GM19455 (cell line): ENCODE measurements around the gene MGAT2.
"Not testable (repeated sequence)": the region's sequence is repeated elsewhere in the genome, so short reads cannot be mapped to it uniquely, and the experiment has no call there.

Experiments used
- ATAC-seq: cut with Tn5 transposase; IDR thresholded peaks from one replicate; pipeline ENCODE4 v1.9.1; 2021; ENCODE audit not compliant: unreplicated experiment

The MGAT2 gene

GRCh38 chr14:49612251-49612650 lies 8.3 kb upstream of the MGAT2 start:
- no peak for ATAC-seq

- ATAC-seq: no peak
Observed at GRCh38 chr14:49612671-49613070, 7.9 kb upstream of the MGAT2 start.

GRCh38 chr14:49614196-49614595 lies 6.4 kb upstream of the MGAT2 start:
- no peak for ATAC-seq

GRCh38 chr14:49615776-49616175 lies 4.8 kb upstream of the MGAT2 start:
- ATAC-seq: no peak

GRCh38 chr14:49617852-49618519 lies 2.6 kb upstream of the MGAT2 start:
- no peak for ATAC-seq

- not testable (repeated sequence) for ATAC-seq
Observed at GRCh38 chr14:49619273-49619672, 1.3 kb upstream of the MGAT2 start.

GRCh38 chr14:49619730-49620129 lies 869 bp upstream of the MGAT2 start:
- no peak for ATAC-seq

- peak; percentile 35 for ATAC-seq
Observed at GRCh38 chr14:49621114-49621881, 699 bp downstream of the MGAT2 start.

GRCh38 chr14:49622022-49622607 lies 1.5 kb downstream of the MGAT2 start:
- ATAC-seq: no peak

- ATAC-seq: no peak
Observed at GRCh38 chr14:49623387-49623786, 2.8 kb downstream of the MGAT2 start.

- ATAC-seq: no peak
Observed at GRCh38 chr14:49623941-49624839, 3.6 kb downstream of the MGAT2 start.

- peak; percentile 82 for ATAC-seq
Observed at GRCh38 chr14:49633640-49634546, 13.3 kb downstream of the MGAT2 start.

GRCh38 chr14:49634547-49635334 lies 14.1 kb downstream of the MGAT2 start, which contains the start of gene DNAAF2:
DNAAF2 (minus strand) TSS chr14:49635244; CDS start chr14:49635149, 95 bp downstream.
- peak; percentile 34 for ATAC-seq

GRCh38 chr14:49636866-49637265 lies 16.3 kb downstream of the MGAT2 start:
- no peak for ATAC-seq

- no peak for ATAC-seq
Observed at GRCh38 chr14:49637534-49638078, 17.0 kb downstream of the MGAT2 start.

- ATAC-seq: no peak
Observed at GRCh38 chr14:49640540-49641417, 20.2 kb downstream of the MGAT2 start.

- no peak for ATAC-seq
Observed at GRCh38 chr14:49641697-49642129, 21.1 kb downstream of the MGAT2 start.

- ATAC-seq: no peak
Observed at GRCh38 chr14:49642163-49642562, 21.6 kb downstream of the MGAT2 start.
